Loucy (cell line): Measurements from ENCODE around the gene ATP5PB.
A peak's percentile ranks its signal among the peaks of the same experiment; 100 is the strongest.

Experiments used
- H2AFZ ChIP-seq: fragments of 200-600 bp; sonication (generic); 2 replicates; pipeline ENCODE4 v1.6.0; 2016; ENCODE audit warnings: antibody characterized with exemption, mild to moderate bottlenecking, low read length, moderate library complexity
- H3F3A ChIP-seq: fragments of 200-600 bp; 2 replicates; pipeline ENCODE4 v1.6.0; 2016; ENCODE audit warnings: antibody characterized with exemption, low read depth, mild to moderate bottlenecking
- H3K27me3 ChIP-seq: fragments of 200-600 bp; sonication (generic); 2 replicates; pipeline ENCODE4 v1.6.1; 2014; ENCODE audit warnings: low read length, mild to moderate bottlenecking; ENCODE audit not compliant: insufficient read depth, poor library complexity, severe bottlenecking
- H3K36me3 ChIP-seq: fragments of 200-600 bp; sonication (generic); 2 replicates; pipeline ENCODE4 v1.6.1; 2016; ENCODE audit warnings: low read length; ENCODE audit not compliant: insufficient read depth
- H3K4me1 ChIP-seq: fragments of 200-600 bp; sonication (generic); 2 replicates; pipeline ENCODE4 v1.5.1; 2014; ENCODE audit warnings: low read length, mild to moderate bottlenecking; ENCODE audit not compliant: insufficient read depth, poor library complexity, severe bottlenecking
- H3K4me2 ChIP-seq: fragments of 200-600 bp; sonication (generic); 2 replicates; pipeline ENCODE4 v1.6.0; 2014; ENCODE audit warnings: antibody characterized with exemption, low read length, low read depth, mild to moderate bottlenecking; ENCODE audit not compliant: poor library complexity, severe bottlenecking
- H3K4me3 ChIP-seq: fragments of 200-600 bp; sonication (generic); 2 replicates; pipeline ENCODE4 v1.5.1; 2014; ENCODE audit warnings: low read length, mild to moderate bottlenecking, mixed read lengths; ENCODE audit not compliant: poor library complexity, severe bottlenecking
- H3K79me2 ChIP-seq: fragments of 200-600 bp; sonication (generic); 2 replicates; pipeline ENCODE4 v1.6.1; 2014; ENCODE audit warnings: low read length; ENCODE audit not compliant: insufficient read depth
- H3K9ac ChIP-seq: fragments of 200-600 bp; sonication (generic); 2 replicates; pipeline ENCODE4 v1.6.0; 2014; ENCODE audit warnings: mild to moderate bottlenecking, low read depth, low read length, moderate library complexity; ENCODE audit not compliant: poor library complexity, severe bottlenecking
- H3K9me2 ChIP-seq: fragments of 200-600 bp; sonication (generic); replicated peaks from 2 replicates; pipeline ENCODE4 v1.6.1; 2016; ENCODE audit warnings: low read depth, low read length, mixed read lengths
- H3K9me3 ChIP-seq: fragments of 200-600 bp; sonication (generic); 2 replicates; pipeline ENCODE4 v1.6.1; 2014; ENCODE audit warnings: mild to moderate bottlenecking, antibody characterized with exemption, low read length, low read depth; ENCODE audit not compliant: insufficient read depth
- H4K20me1 ChIP-seq: fragments of 200-600 bp; sonication (generic); 2 replicates; pipeline ENCODE4 v1.6.0; 2014; ENCODE audit warnings: antibody characterized with exemption, low read length, mild to moderate bottlenecking; ENCODE audit not compliant: insufficient read depth, poor library complexity, severe bottlenecking
- EZH2phosphoT487 ChIP-seq: fragments of 200-600 bp; IDR thresholded peaks from 2 replicates; pipeline ENCODE4 v1.6.1; 2018; ENCODE audit warnings: antibody characterized with exemption, mild to moderate bottlenecking, moderate library complexity, borderline replicate concordance
- TF ChIP-seq, protein P1 (sequence below): fragments of 200-600 bp; sonication (generic); conservative IDR thresholded peaks from 2 replicates; pipeline ENCODE4 v1.5.1; 2014; ENCODE audit warnings: mild to moderate bottlenecking, antibody characterized with exemption, low read length

Gene ATP5PB

DNA sequence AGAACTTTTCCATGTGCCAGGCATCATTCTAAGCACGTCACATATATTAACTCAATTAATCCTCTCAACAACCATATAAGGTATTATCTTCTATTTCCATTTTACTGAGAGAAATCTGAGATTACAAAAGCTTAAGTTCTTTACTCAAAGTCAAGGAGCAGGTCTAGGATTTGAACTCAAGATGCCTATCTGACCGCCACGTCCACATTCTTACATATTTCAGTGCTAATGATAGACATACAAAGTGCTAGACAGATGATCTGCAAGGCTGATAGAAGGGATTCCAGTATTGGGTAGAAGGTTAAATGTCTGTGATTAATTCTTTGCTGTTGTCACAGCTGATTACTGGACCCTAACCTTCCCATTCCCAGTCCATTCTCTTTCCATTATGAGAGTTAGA, 4.4 kb downstream of the ATP5PB start:
- Histone ChIP-seq H3K4me1 (peaks cover 57% of the 10 kb centered on the region), H2AFZ (no peak overlapping the region), H3K36me3 (peaks cover 32% of the 10 kb centered on the region), H3K27me3 (no peaks in the 10 kb centered on the region), H3K4me3 (peak overlapping the region; percentile 34), H3K79me2 (peaks cover 76% of the 10 kb centered on the region), H3K4me2 (peak overlapping the region; percentile 93), H3K9me3 (no peaks in the 10 kb centered on the region), H3K9ac (no peak overlapping the region), H3F3A (no peaks in the 10 kb centered on the region), H4K20me1 (peaks cover 30% of the 10 kb centered on the region), H3K9me2 (no peaks in the 10 kb centered on the region)
- TF ChIP-seq, protein P1, sequence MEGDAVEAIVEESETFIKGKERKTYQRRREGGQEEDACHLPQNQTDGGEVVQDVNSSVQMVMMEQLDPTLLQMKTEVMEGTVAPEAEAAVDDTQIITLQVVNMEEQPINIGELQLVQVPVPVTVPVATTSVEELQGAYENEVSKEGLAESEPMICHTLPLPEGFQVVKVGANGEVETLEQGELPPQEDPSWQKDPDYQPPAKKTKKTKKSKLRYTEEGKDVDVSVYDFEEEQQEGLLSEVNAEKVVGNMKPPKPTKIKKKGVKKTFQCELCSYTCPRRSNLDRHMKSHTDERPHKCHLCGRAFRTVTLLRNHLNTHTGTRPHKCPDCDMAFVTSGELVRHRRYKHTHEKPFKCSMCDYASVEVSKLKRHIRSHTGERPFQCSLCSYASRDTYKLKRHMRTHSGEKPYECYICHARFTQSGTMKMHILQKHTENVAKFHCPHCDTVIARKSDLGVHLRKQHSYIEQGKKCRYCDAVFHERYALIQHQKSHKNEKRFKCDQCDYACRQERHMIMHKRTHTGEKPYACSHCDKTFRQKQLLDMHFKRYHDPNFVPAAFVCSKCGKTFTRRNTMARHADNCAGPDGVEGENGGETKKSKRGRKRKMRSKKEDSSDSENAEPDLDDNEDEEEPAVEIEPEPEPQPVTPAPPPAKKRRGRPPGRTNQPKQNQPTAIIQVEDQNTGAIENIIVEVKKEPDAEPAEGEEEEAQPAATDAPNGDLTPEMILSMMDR: no peak
- no peak for TF ChIP-seq EZH2phosphoT487

DNA sequence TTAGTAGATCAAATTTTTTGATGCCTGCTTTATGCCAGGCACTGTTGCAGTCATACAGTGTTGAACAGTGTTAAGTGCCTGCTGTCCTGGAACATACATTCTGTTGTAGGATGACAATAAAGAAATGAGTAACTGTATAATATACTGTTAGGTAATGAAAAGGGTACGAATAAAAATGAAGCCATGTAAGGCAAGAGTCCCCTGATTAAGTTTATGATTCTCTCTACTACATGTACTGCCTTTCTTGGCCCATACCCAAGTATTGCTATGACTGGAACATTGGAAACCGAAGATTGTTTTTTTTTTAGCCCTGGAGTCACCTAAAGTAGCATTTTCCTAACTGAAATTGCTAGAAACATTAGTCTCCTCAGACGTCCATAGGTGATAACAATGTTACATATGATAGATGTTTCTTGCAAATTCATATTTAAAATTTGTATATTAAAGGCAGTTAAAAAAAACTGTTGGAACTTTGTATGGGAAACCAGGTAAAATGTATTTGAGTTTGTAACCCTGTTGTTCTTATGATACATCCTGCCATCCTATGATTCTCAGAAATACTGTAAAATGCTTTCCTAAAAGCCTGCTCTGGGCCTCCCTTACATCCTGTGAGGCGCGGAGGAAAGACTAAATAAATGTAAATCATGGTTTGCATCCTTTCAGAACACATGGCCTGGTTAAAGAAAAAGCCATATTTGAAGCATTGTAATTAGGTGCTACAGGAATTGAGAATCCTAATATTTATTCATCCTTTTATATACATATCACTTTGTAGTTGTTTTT, 5.8 kb downstream of the ATP5PB start:
- H3K9ac ChIP-seq: peak overlapping the region; percentile 3
- H2AFZ ChIP-seq: no peak overlapping the region
- H3K9me3 ChIP-seq: no peaks in the 10 kb centered on the region
- no peak for TF ChIP-seq EZH2phosphoT487
- TF ChIP-seq, protein P1: no peak
- H3K4me2 ChIP-seq: peak overlapping the region; percentile 93
- peaks cover 54% of the 10 kb centered on the region for H3K4me1 ChIP-seq
- H3K79me2 ChIP-seq: peaks cover 65% of the 10 kb centered on the region
- peaks cover 45% of the 10 kb centered on the region for H3K36me3 ChIP-seq
- no peaks in the 10 kb centered on the region for H3F3A ChIP-seq
- peaks cover 30% of the 10 kb centered on the region for H4K20me1 ChIP-seq
- no peaks in the 10 kb centered on the region for H3K9me2 ChIP-seq
- peak overlapping the region; percentile 6 for H3K4me3 ChIP-seq
- no peaks in the 10 kb centered on the region for H3K27me3 ChIP-seq

DNA sequence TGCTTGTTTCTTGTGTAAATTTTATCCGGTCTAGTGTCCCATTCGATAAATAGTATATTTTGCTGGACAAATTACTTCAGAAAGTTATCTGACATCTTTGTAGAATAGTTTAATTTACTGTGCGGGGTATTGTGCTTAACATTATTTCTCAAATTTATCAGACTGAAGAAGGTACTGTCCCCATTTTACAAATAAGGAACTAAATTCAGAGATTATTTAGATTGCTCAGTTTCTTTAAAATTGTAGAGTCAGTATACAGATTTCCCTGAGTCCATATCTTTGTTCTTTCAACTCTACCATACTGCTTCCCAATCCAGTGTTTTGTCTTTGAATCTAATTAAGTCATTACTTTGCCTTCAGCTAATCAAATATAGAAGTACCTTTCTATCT, 6.4 kb downstream of the ATP5PB start:
- Histone ChIP-seq H3K36me3 (peaks cover 47% of the 10 kb centered on the region), H4K20me1 (peaks cover 25% of the 10 kb centered on the region)

More for the DNA sequence above, 6.4 kb downstream of the ATP5PB start:
- Histone ChIP-seq H3F3A (no peaks in the 10 kb centered on the region), H3K9me2 (no peaks in the 10 kb centered on the region), H3K9me3 (no peaks in the 10 kb centered on the region), H3K79me2 (peaks cover 59% of the 10 kb centered on the region), H3K4me2 (peak overlapping the region; percentile 93), H3K9ac (peak overlapping the region; percentile 3), H3K4me3 (peak overlapping the region; percentile 6), H2AFZ (no peak overlapping the region), H3K27me3 (no peaks in the 10 kb centered on the region), H3K4me1 (peaks cover 48% of the 10 kb centered on the region)
- TF ChIP-seq, protein P1: no peak
- no peak for TF ChIP-seq EZH2phosphoT487
